ENCODE results near the gene GINS2. TPM values are rescaled to one million over a fixed set of nuclear protein-coding genes. Genes with fewer than 3 reads are reported as not detected.

GINS2 gene
- total RNA-seq, 1 experiment from 2014 or later, result 53.3 TPM

DNA sequence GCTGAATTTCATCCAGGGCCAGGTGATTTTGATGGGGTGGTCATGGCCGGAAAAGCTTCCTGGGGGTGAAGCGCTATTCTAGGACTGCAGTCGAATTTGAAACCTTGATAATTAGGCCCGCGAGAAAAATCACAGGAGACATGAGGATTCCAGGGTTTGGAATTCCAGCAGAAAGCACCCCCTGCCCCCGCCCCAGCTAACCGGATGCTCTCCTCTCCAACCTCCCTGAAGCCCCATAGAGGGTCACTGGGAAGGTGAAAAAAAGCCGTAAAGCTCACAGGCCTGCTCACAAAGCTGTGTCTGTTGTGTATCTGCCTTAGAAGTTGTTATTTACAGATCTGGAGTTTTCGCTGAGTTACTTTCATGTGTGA lies 1.2 kb upstream of the GINS2 start:
- Histone ChIP-seq H3K9me3 (ENCODE audit: control insufficient read depth in 1 of 2, insufficient read depth in 1 of 2, low read depth in 1 of 2, low read length in 2 of 2) (no peaks in the 10 kb centered on the region), H3K27me3 (ENCODE audit: insufficient read depth, low read length) (no peaks in the 10 kb centered on the region), H3K4me1 (ENCODE audit: control insufficient read depth in 1 of 2, insufficient read depth in 2 of 2, low read length in 2 of 2) (peaks cover 14 to 24% of the 10 kb centered on the region in 2 experiments), H3K4me3 (replicated peaks in 1 of 2; ENCODE audit: low read depth in 1 of 2, low read length in 2 of 2) (no peak overlapping the region), H3K36me3 (ENCODE audit: control insufficient read depth in 1 of 2, insufficient read depth in 2 of 2, low read length in 2 of 2) (peaks cover 5 to 9% of the 10 kb centered on the region in 2 experiments; a peak in 1 of 4 replicates), H2AFZ (ENCODE audit: low read depth, low read length, poor library complexity, severe bottlenecking) (no peak overlapping the region), H3K9me2 (ENCODE audit: insufficient read depth) (no peaks in the 10 kb centered on the region), H3K4me2 (ENCODE audit: low read length) (peak overlapping the region; percentile 82), H3K79me2 (ENCODE audit: insufficient read depth, low read length) (peaks cover 36% of the 10 kb centered on the region), H3K9ac (ENCODE audit: low read length) (no peak overlapping the region), H4K20me1 (ENCODE audit: insufficient read depth) (no peaks in the 10 kb centered on the region; the same call in 1 of the 2 replicates), H3K27ac (ENCODE audit: low read depth, low read length) (no peak overlapping the region)
- no TSS peak for BruUV-seq (replicated peaks)
- POLR2A ChIA-PET, result interaction anchor here (1.0 kb wide), 1 partner anchor 11 kb away, joined by 3 read pairs; no protein-coding TSS in a partner anchor
- RAD21 ChIA-PET (ENCODE audit: low non-redundant PET in 1 of 2, low total read pairs in 2 of 2, uncharacterized antibody in 2 of 2, unreplicated experiment in 2 of 2), result interaction anchor here in 1 of 2 experiments (0.6 kb wide), 1 partner anchor 959 kb away, joined by 4 read pairs; no protein-coding TSS in a partner anchor
- TF ChIP-seq SP1 (IDR thresholded peaks at IDR 0.05; ENCODE audit: low read depth) (no peak), TCF7L2 (IDR thresholded peaks at IDR 0.05; ENCODE audit: borderline replicate concordance, extremely low read depth, insufficient read depth, insufficient read length) (no peak), CBX3 (IDR thresholded peaks at IDR 0.05; ENCODE audit: low read depth) (no peak), ATF3 (IDR thresholded peaks at IDR 0.05) (no peak), RAD21 (IDR thresholded peaks at IDR 0.05; ENCODE audit: low read depth) (no peak), JUND (IDR thresholded peaks at IDR 0.05) (no peak)
- TF ChIP-seq, protein P1, sequence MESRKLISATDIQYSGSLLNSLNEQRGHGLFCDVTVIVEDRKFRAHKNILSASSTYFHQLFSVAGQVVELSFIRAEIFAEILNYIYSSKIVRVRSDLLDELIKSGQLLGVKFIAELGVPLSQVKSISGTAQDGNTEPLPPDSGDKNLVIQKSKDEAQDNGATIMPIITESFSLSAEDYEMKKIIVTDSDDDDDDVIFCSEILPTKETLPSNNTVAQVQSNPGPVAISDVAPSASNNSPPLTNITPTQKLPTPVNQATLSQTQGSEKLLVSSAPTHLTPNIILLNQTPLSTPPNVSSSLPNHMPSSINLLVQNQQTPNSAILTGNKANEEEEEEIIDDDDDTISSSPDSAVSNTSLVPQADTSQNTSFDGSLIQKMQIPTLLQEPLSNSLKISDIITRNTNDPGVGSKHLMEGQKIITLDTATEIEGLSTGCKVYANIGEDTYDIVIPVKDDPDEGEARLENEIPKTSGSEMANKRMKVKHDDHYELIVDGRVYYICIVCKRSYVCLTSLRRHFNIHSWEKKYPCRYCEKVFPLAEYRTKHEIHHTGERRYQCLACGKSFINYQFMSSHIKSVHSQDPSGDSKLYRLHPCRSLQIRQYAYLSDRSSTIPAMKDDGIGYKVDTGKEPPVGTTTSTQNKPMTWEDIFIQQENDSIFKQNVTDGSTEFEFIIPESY (IDR thresholded peaks at IDR 0.05; ENCODE audit: extremely low read depth, insufficient replicate concordance, low read length), result no peak
- DNase-seq (ENCODE audit: low read depth, low spot score) (no peak), ATAC-seq (no peak)
- CTCF ChIA-PET, result no interaction called here
- intact Hi-C loops (cut with micrococcal nuclease), result loop anchor here (2.0 kb wide), 1 partner anchor 75 kb away; no protein-coding TSS in a partner anchor
